H1 (cell line): ENCODE results near the gene S1PR3. TPM values are rescaled to one million over a fixed set of nuclear protein-coding genes. Genes with fewer than 3 reads are reported as not detected.

Experiments
- CTCF ChIA-PET: fragments of 300-600 bp; sonication (Branson Sonifier 250); formaldehyde crosslinking; loops from one replicate; lab custom pipeline; 2021; ENCODE audit not compliant: partially characterized antibody; lab: Charles Lee
- POLR2A ChIA-PET: fragments of 300-600 bp; sonication (Branson Sonifier 250); formaldehyde crosslinking; loops from one replicate; lab custom pipeline; 2021; ENCODE audit warnings: inconsistent platforms; ENCODE audit not compliant: partially characterized antibody; lab: Charles Lee
- DNase-seq, 2 experiments: peaks; one replicate each; pipeline versions ENCODE4 v3.0.0 to v3.0.0-alpha.2; 2010 to 2022; ENCODE audit warnings: low spot score in 2 of 2, low read depth in 1 of 2, mixed read lengths in 1 of 2
- FAIRE-seq: peaks from 2 replicates; lab custom pipeline; 2011; peaks lifted over from hg19 to GRCh38; lab: Jason Lieb, UNC
- H2AFZ ChIP-seq: 2 replicates; pipeline ENCODE4 v1.8.1; 2012; ENCODE audit warnings: low read length, inconsistent platforms
- H2AK5ac ChIP-seq: 2 replicates; pipeline ENCODE4 v1.6.1; 2013; ENCODE audit warnings: low read depth, low read length
- H2BK120ac ChIP-seq: replicated peaks from 2 replicates; pipeline ENCODE3; 2013; ENCODE audit warnings: low read depth, low read length, inconsistent platforms
- H2BK12ac ChIP-seq: 2 replicates; pipeline ENCODE4 v1.6.1; 2013; ENCODE audit warnings: low read depth, low read length
- H2BK15ac ChIP-seq: 2 replicates; pipeline ENCODE4 v1.6.1; 2013; ENCODE audit warnings: low read length
- H2BK20ac ChIP-seq: 2 replicates; pipeline ENCODE4 v1.6.1; 2013; ENCODE audit warnings: low read length
- H2BK5ac ChIP-seq: 2 replicates; pipeline ENCODE4 v1.6.1; 2013; ENCODE audit warnings: low read depth, low read length
- H3K14ac ChIP-seq: 2 replicates; pipeline ENCODE4 v1.6.1; 2013; ENCODE audit warnings: inconsistent platforms; ENCODE audit not compliant: insufficient read length
- H3K18ac ChIP-seq: 2 replicates; pipeline ENCODE4 v1.6.1; 2013; ENCODE audit warnings: low read length; ENCODE audit errors: extremely low read depth
- H3K23ac ChIP-seq: 2 replicates; pipeline ENCODE4 v1.6.1; 2013; ENCODE audit warnings: inconsistent platforms; ENCODE audit not compliant: insufficient read length
- H3K23me2 ChIP-seq: 2 replicates; pipeline ENCODE4 v1.6.1; 2013; ENCODE audit warnings: low read depth, low read length
- H3K27ac ChIP-seq: 2 replicates; pipeline ENCODE4 v1.6.1; 2011; ENCODE audit warnings: low read depth, low read length, inconsistent platforms
- H3K27me3 ChIP-seq, 4 experiments: replicated peaks in 1 of 4; 1 replicate in 1 of 4; 2 replicates in 3 of 4; pipeline versions ENCODE4 v1.6.1 to v1.8.1; 2011 to 2013; ENCODE audit warnings: low read length in 3 of 4, mild to moderate bottlenecking in 3 of 4, inconsistent platforms in 2 of 4, mixed read lengths in 2 of 4, moderate library complexity in 1 of 4; ENCODE audit not compliant: control insufficient read depth in 3 of 4, insufficient read depth in 3 of 4; ENCODE audit errors: extremely low read depth in 1 of 4
- H3K36me3 ChIP-seq, 4 experiments: 2 replicates each; pipeline versions ENCODE4 v1.6.1 to v1.8.1; 2011 to 2013; ENCODE audit warnings: mild to moderate bottlenecking in 4 of 4, low read length in 3 of 4, moderate library complexity in 2 of 4, control low read depth in 1 of 4, inconsistent platforms in 1 of 4; ENCODE audit not compliant: insufficient read depth in 4 of 4, control insufficient read depth in 2 of 4
- H3K4ac ChIP-seq: replicated peaks from 2 replicates; pipeline ENCODE3; 2013; ENCODE audit warnings: low read length, low read depth, mixed read lengths, inconsistent platforms; ENCODE audit not compliant: insufficient read length
- H3K4me1 ChIP-seq, 4 experiments: replicated peaks in 1 of 4; 1 replicate in 1 of 4; 2 replicates in 3 of 4; pipeline versions ENCODE4 v1.6.1 to v1.8.1; 2011 to 2013; ENCODE audit warnings: low read length in 3 of 4, inconsistent platforms in 2 of 4, mixed read lengths in 1 of 4; ENCODE audit not compliant: insufficient read depth in 4 of 4, control insufficient read depth in 3 of 4
- H3K4me2 ChIP-seq, 2 experiments: 2 replicates each; pipeline versions ENCODE4 v1.6.1 to v1.8.1; 2011 to 2013; ENCODE audit warnings: low read depth in 2 of 2, low read length in 2 of 2, control low read depth in 1 of 2, inconsistent platforms in 1 of 2, mild to moderate bottlenecking in 1 of 2; ENCODE audit not compliant: insufficient read depth in 1 of 2
- H3K4me3 ChIP-seq, 4 experiments: fragments of 200-600, 300-600 bp in 1 of 4; sonication (generic), shearing (Covaris generic), sonication (Bioruptor Twin) in 1 of 4; 2 replicates each; pipeline versions ENCODE4 v1.5.1 to v1.8.1; 2011 to 2016; ENCODE audit warnings: low read length in 4 of 4, low read depth in 3 of 4, control low read depth in 2 of 4, inconsistent platforms in 2 of 4, mild to moderate bottlenecking in 2 of 4, mixed read lengths in 1 of 4, moderate library complexity in 1 of 4; ENCODE audit not compliant: insufficient read depth in 2 of 4; ENCODE audit errors: extremely low read depth in 1 of 4
- H3K56ac ChIP-seq: replicated peaks from 2 replicates; pipeline ENCODE3; 2013; ENCODE audit warnings: low read depth, mild to moderate bottlenecking, mixed read lengths, low read length, inconsistent platforms; ENCODE audit not compliant: insufficient read length
- H3K79me1 ChIP-seq: 2 replicates; pipeline ENCODE4 v1.6.1; 2013; ENCODE audit warnings: low read depth, low read length, control low read depth
- H3K79me2 ChIP-seq, 2 experiments: 2 replicates each; pipeline versions ENCODE4 v1.6.1 to v1.8.1; 2012 to 2013; ENCODE audit warnings: low read length in 2 of 2, mild to moderate bottlenecking in 2 of 2, inconsistent platforms in 1 of 2; ENCODE audit not compliant: insufficient read depth in 2 of 2, control insufficient read depth in 1 of 2
- H3K9ac ChIP-seq, 4 experiments: replicated peaks in 1 of 4; 1 replicate in 1 of 4; 2 replicates in 3 of 4; pipeline versions ENCODE4 v1.6.1 to v1.8.1; 2011 to 2013; ENCODE audit warnings: low read depth in 3 of 4, low read length in 3 of 4, control low read depth in 2 of 4, mild to moderate bottlenecking in 2 of 4, moderate library complexity in 2 of 4, inconsistent platforms in 1 of 4; ENCODE audit errors: extremely low read depth in 1 of 4
- H3K9me3 ChIP-seq, 2 experiments: 2 replicates each; pipeline versions ENCODE4 v1.6.1 to v1.8.1; 2012 to 2013; ENCODE audit warnings: mild to moderate bottlenecking in 2 of 2, moderate library complexity in 2 of 2, control low read depth in 1 of 2, inconsistent platforms in 1 of 2, low read depth in 1 of 2, low read length in 1 of 2, mixed read lengths in 1 of 2; ENCODE audit not compliant: insufficient read depth in 2 of 2
- H4K20me1 ChIP-seq, 2 experiments: replicated peaks in 1 of 2; 2 replicates each; pipeline versions ENCODE3 to v1.8.1; 2011 to 2013; ENCODE audit warnings: inconsistent platforms in 2 of 2, low read length in 2 of 2, mild to moderate bottlenecking in 1 of 2; ENCODE audit not compliant: insufficient read depth in 2 of 2, control insufficient read depth in 1 of 2
- H4K5ac ChIP-seq: 2 replicates; pipeline ENCODE4 v1.6.1; 2013; ENCODE audit warnings: low read length, low read depth, mixed read lengths, inconsistent platforms; ENCODE audit not compliant: insufficient read length
- H4K8ac ChIP-seq: 2 replicates; pipeline ENCODE4 v1.8.0; 2013; ENCODE audit warnings: mild to moderate bottlenecking, moderate library complexity, low read length, inconsistent platforms; ENCODE audit not compliant: insufficient read depth; ENCODE audit errors: extremely low read depth
- H4K91ac ChIP-seq: replicated peaks from 2 replicates; pipeline ENCODE3; 2013; ENCODE audit warnings: low read length, mixed read lengths, inconsistent platforms; ENCODE audit not compliant: insufficient read length
- ATF2 ChIP-seq: IDR thresholded peaks from 2 replicates; pipeline ENCODE4 v1.6.1; 2012; ENCODE audit warnings: low read length, inconsistent platforms
- WGBS, 2 experiments: shearing (Covaris generic) in 1 of 2; methylation state at CpG; one replicate each; pipeline versions ENCODE4 v1.1.6 to v1.1.7; 2013 to 2015; ENCODE audit warnings: low lambda C conversion rate in 2 of 2, mixed read lengths in 2 of 2, inconsistent platforms in 1 of 2, low coverage in 1 of 2, missing lambda C conversion rate in 1 of 2; ENCODE audit not compliant: insufficient replicate concordance in 2 of 2, insufficient coverage in 1 of 2, insufficient read length in 1 of 2; ENCODE audit errors: extremely low coverage in 1 of 2, missing lambda C conversion rate in 1 of 2; 5-methylcytosine and 5-hydroxymethylcytosine counted together
- polyA plus RNA-seq, 7 experiments: library from polyadenylated mRNA; depleted of rRNA in 3 of 7; stranded (reverse) in 5 of 7; unstranded in 2 of 7; fragments of >200 nt in 5 of 7; fragments of 200-250 nt in 2 of 7; gene quantifications; 1 replicate in 5 of 7; 2 replicates in 1 of 7; 4 replicates in 1 of 7; pipeline versions ENCODE4 v1.2.1 to v1.2.3, GENCODE V29; 2011 to 2013; ENCODE audit warnings: missing spikeins in 2 of 7, mixed read lengths in 2 of 7
- total RNA-seq: library from RNA; stranded (reverse); fragmentation: NEBNext Ultra II Directional; extraction: Animal tissue kit (Norgen Biotek cat#: 25700); gene quantifications from 2 replicates; pipeline ENCODE4 v1.2.1, GENCODE V29; 2021

The S1PR3 gene
- total and polyA plus RNA-seq, 2 of the 8 experiments (the other 6 are each of a cell fraction or from before 2014, with no cell fraction given): 3.7 to 6.4 TPM

GRCh38 chr9:88960632-88961031, 30.6 kb upstream of the S1PR3 start:
- Histone ChIP-seq H3K4me3 (no peak overlapping the region), H3K27me3 (no peaks in the 10 kb centered on the region), H4K8ac (no peak overlapping the region), H2BK5ac (no peak overlapping the region), H4K20me1 (no peaks in the 10 kb centered on the region), H3K18ac (no peak overlapping the region), H2AFZ (no peak overlapping the region), H3K36me3 (no peaks in the 10 kb centered on the region), H3K79me2 (no peaks in the 10 kb centered on the region), H2BK20ac (no peak overlapping the region), H3K9ac (no peak overlapping the region), H3K4me1 (peaks cover 0 to 4% (median 0%) of the 10 kb centered on the region in 4 experiments; a peak in 2 of 7 replicates), H3K4ac (no peak overlapping the region), H3K56ac (no peak overlapping the region), H3K23me2 (no peaks in the 10 kb centered on the region), H3K4me2 (no peak overlapping the region), H2BK120ac (no peak overlapping the region), H3K79me1 (no peaks in the 10 kb centered on the region), H4K5ac (no peak overlapping the region), H3K27ac (no peak overlapping the region), H3K23ac (no peak overlapping the region), H2AK5ac (no peak overlapping the region), H3K9me3 (no peaks in the 10 kb centered on the region), H2BK12ac (no peak overlapping the region), H3K14ac (no peak overlapping the region), H4K91ac (no peak overlapping the region), H2BK15ac (no peak overlapping the region)
- ChIA-PET POLR2A (no interaction called here), CTCF (interaction anchor here (0.8 kb wide), 1 partner anchor 9 kb away, joined by 3 read pairs; no protein-coding TSS in a partner anchor)
- 73% methylated on average over 3 of the region's 3 CpGs; no CpG with 5 or more reads in 1 of the 2 experiments for WGBS, 2 experiments
- FAIRE-seq (no peak), DNase-seq (no peak)
- no peak for TF ChIP-seq ATF2
